ENCODE data around the gene PPP4R4.

PPP4R4 gene

DNA sequence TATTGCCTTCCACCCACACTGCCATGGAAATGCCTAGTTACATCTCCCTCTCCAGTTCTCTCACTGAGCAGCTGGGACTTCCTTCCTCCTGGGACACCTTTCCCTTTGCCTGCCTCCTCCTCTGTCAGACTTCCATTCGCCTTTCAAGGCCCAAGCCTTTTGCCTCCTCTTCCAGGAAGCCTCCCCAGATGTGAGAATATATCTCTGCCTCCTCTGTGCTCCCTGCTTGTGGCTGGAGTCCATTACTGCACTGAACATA lies 47.8 kb upstream of the PPP4R4 start:
- no peaks in the 10 kb centered on the region for H3K79me2 ChIP-seq (ENCODE audit: insufficient read depth, low read length)
- no peak overlapping the region for H3K9ac ChIP-seq (ENCODE audit: low read length)
- H3K27me3 ChIP-seq (ENCODE audit: low read length): no peaks in the 10 kb centered on the region
- no peak overlapping the region for H2AFZ ChIP-seq (ENCODE audit: low read depth, low read length, severe bottlenecking)
- no peak overlapping the region for H3K27ac ChIP-seq (ENCODE audit: low read depth, low read length)
- H4K20me1 ChIP-seq (ENCODE audit: low read depth, low read length): no peaks in the 10 kb centered on the region
- no peaks in the 10 kb centered on the region for H3F3A ChIP-seq (ENCODE audit: insufficient read depth)
- no peak overlapping the region for H3K4me3 ChIP-seq (ENCODE audit: insufficient read depth, low read length, poor library complexity, severe bottlenecking)
- no peaks in the 10 kb centered on the region for H3K9me3 ChIP-seq (ENCODE audit: insufficient read depth, low read length)
- H3K9me2 ChIP-seq (replicated peaks; ENCODE audit: insufficient read depth, low read length): no peaks in the 10 kb centered on the region
- H3K36me3 ChIP-seq (ENCODE audit: low read length): no peaks in the 10 kb centered on the region
- TF ChIP-seq EZH2phosphoT487 (conservative IDR thresholded peaks at IDR 0.05; ENCODE audit: low read length): no peak
- TF ChIP-seq, protein P1, sequence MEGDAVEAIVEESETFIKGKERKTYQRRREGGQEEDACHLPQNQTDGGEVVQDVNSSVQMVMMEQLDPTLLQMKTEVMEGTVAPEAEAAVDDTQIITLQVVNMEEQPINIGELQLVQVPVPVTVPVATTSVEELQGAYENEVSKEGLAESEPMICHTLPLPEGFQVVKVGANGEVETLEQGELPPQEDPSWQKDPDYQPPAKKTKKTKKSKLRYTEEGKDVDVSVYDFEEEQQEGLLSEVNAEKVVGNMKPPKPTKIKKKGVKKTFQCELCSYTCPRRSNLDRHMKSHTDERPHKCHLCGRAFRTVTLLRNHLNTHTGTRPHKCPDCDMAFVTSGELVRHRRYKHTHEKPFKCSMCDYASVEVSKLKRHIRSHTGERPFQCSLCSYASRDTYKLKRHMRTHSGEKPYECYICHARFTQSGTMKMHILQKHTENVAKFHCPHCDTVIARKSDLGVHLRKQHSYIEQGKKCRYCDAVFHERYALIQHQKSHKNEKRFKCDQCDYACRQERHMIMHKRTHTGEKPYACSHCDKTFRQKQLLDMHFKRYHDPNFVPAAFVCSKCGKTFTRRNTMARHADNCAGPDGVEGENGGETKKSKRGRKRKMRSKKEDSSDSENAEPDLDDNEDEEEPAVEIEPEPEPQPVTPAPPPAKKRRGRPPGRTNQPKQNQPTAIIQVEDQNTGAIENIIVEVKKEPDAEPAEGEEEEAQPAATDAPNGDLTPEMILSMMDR (IDR thresholded peaks at IDR 0.05; ENCODE audit: insufficient read depth, low read length, poor library complexity, severe bottlenecking): no peak
- H3K4me2 ChIP-seq (ENCODE audit: low read depth, low read length, poor library complexity, severe bottlenecking): no peak overlapping the region

- Histone ChIP-seq H3K9me2 (replicated peaks; ENCODE audit: insufficient read depth, low read length) (no peaks in the 10 kb centered on the region), H3K27ac (ENCODE audit: low read depth, low read length) (no peak overlapping the region), H3K9me3 (ENCODE audit: insufficient read depth, low read length) (no peaks in the 10 kb centered on the region), H4K20me1 (ENCODE audit: low read depth, low read length) (no peaks in the 10 kb centered on the region), H2AFZ (ENCODE audit: low read depth, low read length, severe bottlenecking) (no peak overlapping the region), H3K79me2 (ENCODE audit: insufficient read depth, low read length) (no peaks in the 10 kb centered on the region), H3K4me2 (ENCODE audit: low read depth, low read length, poor library complexity, severe bottlenecking) (no peak overlapping the region), H3K4me3 (ENCODE audit: insufficient read depth, low read length, poor library complexity, severe bottlenecking) (no peak overlapping the region), H3K27me3 (ENCODE audit: low read length) (no peaks in the 10 kb centered on the region), H3K36me3 (ENCODE audit: low read length) (no peaks in the 10 kb centered on the region), H3K9ac (ENCODE audit: low read length) (no peak overlapping the region), H3F3A (ENCODE audit: insufficient read depth) (no peaks in the 10 kb centered on the region)
- TF ChIP-seq, protein P1 (IDR thresholded peaks at IDR 0.05; ENCODE audit: insufficient read depth, low read length, poor library complexity, severe bottlenecking): no peak
- no peak for TF ChIP-seq EZH2phosphoT487 (conservative IDR thresholded peaks at IDR 0.05; ENCODE audit: low read length)
Measured at GRCh38 chr14:94126800-94127199, 47.3 kb upstream of the PPP4R4 start.

GRCh38 chr14:94127330-94127729 lies 46.8 kb upstream of the PPP4R4 start:
- no peaks in the 10 kb centered on the region for H3K36me3 ChIP-seq (ENCODE audit: low read length)
- TF ChIP-seq, protein P1 (IDR thresholded peaks at IDR 0.05; ENCODE audit: insufficient read depth, low read length, poor library complexity, severe bottlenecking): no peak
- no peak for TF ChIP-seq EZH2phosphoT487 (conservative IDR thresholded peaks at IDR 0.05; ENCODE audit: low read length)
- no peaks in the 10 kb centered on the region for H4K20me1 ChIP-seq (ENCODE audit: low read depth, low read length)
- H3K27ac ChIP-seq (ENCODE audit: low read depth, low read length): no peak overlapping the region
- H3K4me3 ChIP-seq (ENCODE audit: insufficient read depth, low read length, poor library complexity, severe bottlenecking): no peak overlapping the region
- no peaks in the 10 kb centered on the region for H3K9me2 ChIP-seq (replicated peaks; ENCODE audit: insufficient read depth, low read length)
- H3K27me3 ChIP-seq (ENCODE audit: low read length): no peaks in the 10 kb centered on the region
- H3K9me3 ChIP-seq (ENCODE audit: insufficient read depth, low read length): no peaks in the 10 kb centered on the region
- no peak overlapping the region for H3K9ac ChIP-seq (ENCODE audit: low read length)
- no peak overlapping the region for H2AFZ ChIP-seq (ENCODE audit: low read depth, low read length, severe bottlenecking)
- no peak overlapping the region for H3K4me2 ChIP-seq (ENCODE audit: low read depth, low read length, poor library complexity, severe bottlenecking)
- H3F3A ChIP-seq (ENCODE audit: insufficient read depth): no peaks in the 10 kb centered on the region
- no peaks in the 10 kb centered on the region for H3K79me2 ChIP-seq (ENCODE audit: insufficient read depth, low read length)
